H7 (cell line): ENCODE data around the gene SLC28A1. TPM values are rescaled to one million over a fixed set of nuclear protein-coding genes. Genes with fewer than 3 reads are reported as not detected.
"Not testable (repeated sequence)": the region's sequence is repeated elsewhere in the genome, so short reads cannot be mapped to it uniquely, and the experiment has no call there.

Source experiments
- DNase-seq: peaks from one replicate; pipeline ENCODE4 v3.0.0; 2012
- H3K27me3 ChIP-seq: 2 replicates; pipeline ENCODE4 v1.6.0; 2011; ENCODE audit warnings: mild to moderate bottlenecking, low read length; ENCODE audit not compliant: control insufficient read depth, insufficient read depth
- H3K36me3 ChIP-seq: replicated peaks from 2 replicates; pipeline ENCODE4 v1.5.1; 2011; ENCODE audit warnings: low read length; ENCODE audit not compliant: control insufficient read depth, insufficient read depth
- H3K4me3 ChIP-seq: 2 replicates; pipeline ENCODE4 v1.5.1; 2011; ENCODE audit warnings: low read depth, mild to moderate bottlenecking, control low read depth, low read length, moderate library complexity; ENCODE audit not compliant: insufficient read depth
- total RNA-seq: library from RNA; depleted of rRNA; stranded (reverse); fragments of >200 nt; shearing (Covaris generic); gene quantifications from 2 replicates; pipeline ENCODE4 v1.2.3, GENCODE V29; 2014

Gene SLC28A1
- total RNA-seq, 1 experiment from 2014 or later: not detected

DNA sequence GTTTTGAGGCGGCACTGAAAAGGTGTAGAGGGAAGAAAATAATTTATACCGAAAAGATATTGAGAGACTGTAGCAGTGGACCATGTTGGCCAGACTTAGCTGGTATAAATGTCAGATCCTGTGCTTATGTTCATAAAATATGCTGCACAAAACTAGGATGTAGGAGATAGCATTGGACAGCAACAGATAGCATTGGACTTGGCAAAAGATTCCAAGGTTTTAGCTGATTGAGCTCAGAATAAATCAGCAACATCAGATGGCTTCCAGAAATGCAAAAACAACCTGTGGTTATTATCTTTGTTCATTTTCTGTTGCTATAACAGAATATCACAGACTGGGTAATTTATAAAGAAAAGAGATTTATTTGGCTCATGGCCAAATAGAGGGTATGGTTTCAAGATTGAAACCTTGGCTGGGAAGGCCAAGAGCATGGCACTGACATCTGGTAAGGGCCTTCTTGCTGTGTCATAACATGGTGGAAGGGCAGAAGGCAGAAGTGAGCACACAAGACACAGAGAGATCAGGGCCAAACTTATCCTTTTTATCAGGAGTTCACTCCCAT, 34.7 kb downstream of the SLC28A1 start:
- Histone ChIP-seq H3K27me3 (no peaks in the 10 kb centered on the region; the same call in 1 of the 2 replicates), H3K4me3 (no peak overlapping the region), H3K36me3 (no peaks in the 10 kb centered on the region)
- DNase-seq: no peak

DNA sequence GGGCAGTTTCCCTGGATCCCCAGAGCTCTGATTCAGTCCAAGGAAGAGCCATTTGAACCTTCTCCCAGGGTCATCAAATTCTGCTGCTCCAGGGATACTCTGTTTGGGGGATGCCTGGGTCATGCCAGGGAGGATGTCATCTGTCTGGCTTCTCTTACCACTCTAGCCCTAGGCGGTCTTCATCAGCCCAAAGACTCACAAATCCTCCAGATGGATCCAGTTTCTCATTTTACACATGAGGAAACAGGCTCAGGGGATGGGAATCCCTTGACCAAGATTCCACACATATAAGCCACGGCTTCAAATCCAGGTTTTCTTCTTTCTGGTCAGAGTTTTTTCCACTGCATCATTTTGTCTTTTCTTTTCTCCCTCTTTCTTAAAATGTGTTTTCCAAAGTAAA, 36.7 kb downstream of the SLC28A1 start:
- Histone ChIP-seq H3K27me3 (no peaks in the 10 kb centered on the region; the same call in 1 of the 2 replicates), H3K36me3 (no peaks in the 10 kb centered on the region), H3K4me3 (no peak overlapping the region)
- DNase-seq: no peak

DNA sequence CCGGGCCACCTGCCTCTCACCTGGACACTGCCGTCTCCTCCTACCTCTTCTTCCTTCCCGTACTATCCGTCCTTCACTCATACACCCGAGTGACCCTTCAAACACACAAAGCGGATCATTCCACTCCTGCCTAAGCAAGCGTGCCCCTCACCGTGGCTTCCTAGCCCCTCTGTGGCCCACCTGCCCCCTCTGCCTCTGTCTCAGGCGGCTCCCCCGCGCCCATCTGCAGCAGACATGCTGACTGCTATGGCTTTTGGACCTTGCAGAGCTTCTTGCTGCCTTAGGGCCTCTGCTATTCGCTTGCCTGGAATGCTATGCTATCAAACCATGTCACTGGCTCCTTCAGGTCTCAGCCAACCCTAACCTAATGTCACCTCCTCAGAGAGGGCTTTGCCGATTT, 38.1 kb downstream of the SLC28A1 start:
- Histone ChIP-seq H3K27me3 (no peaks in the 10 kb centered on the region; the same call in 1 of the 2 replicates), H3K36me3 (no peaks in the 10 kb centered on the region), H3K4me3 (no peak overlapping the region)
- no peak for DNase-seq

DNA sequence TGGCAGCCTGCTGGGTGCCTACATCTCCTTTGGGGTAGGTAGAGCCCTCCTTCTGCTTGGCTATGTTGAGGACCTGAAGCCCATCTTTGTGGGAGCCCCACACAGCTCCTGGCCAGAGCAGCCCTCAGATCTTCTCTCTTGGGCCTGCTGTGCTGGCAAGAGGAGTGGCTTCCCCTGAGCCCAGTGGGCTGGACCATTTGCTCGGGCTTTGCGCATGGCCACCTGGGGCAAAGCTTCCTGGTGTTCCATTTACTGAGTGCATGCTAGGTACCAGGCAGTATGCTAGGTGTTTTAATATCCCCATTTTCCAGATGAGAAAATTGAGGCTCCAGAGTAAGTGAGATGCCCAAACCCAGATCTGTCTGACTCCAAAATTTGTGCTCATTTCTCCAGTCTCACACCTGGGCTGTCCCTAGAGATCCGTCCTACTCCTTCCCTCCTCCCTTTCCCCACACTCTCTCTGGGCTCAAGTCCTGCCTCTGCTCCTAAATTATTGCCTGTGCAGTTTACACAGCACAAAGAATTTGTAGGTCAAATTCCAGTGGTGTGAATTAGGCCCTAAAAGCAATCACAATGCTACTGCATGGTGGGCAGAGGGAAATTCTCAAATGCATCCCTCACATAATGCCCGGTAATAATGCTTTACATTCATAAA, 39.7 kb downstream of the SLC28A1 start:
- DNase-seq: no peak
- Histone ChIP-seq H3K36me3 (no peaks in the 10 kb centered on the region), H3K4me3 (no peak overlapping the region), H3K27me3 (no peaks in the 10 kb centered on the region)

DNA sequence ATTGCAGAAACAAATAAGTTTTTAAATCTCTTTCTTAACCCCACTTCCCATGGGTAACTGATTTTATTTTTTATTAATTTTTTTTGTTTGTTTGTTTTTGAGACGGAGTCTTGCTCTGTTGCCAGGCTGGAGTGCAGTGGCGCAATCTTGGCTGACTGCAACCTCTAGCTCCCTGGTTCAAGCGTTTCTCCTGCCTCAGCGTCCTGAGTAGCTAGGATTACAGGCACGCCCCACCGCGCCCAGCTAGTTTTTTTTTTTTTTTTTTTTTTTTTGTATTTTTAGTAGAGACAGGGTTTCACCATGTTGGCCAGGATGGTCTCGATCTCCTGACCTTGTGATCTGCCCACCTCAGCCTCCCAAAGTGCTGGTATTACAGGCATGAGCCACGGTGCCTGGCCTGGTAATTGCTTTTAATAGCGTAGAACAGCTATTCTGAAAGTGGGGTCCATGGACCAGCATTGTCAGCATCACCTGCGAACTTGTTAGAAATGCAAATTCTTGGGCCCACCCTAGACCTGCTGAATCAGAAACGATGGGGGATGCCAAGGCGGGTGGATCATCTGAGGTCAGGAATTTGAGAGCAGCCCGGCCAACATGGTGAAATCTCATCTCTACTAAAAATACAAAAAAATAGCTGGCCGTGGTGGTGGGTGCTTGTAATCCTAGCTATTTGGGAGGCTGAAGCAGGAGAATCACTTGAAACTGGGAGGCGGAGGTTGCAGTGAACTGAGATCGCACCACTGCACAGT, 40.5 kb downstream of the SLC28A1 start:
- not testable (repeated sequence) for H3K27me3 ChIP-seq, DNase-seq, H3K4me3 ChIP-seq, H3K36me3 ChIP-seq

DNA sequence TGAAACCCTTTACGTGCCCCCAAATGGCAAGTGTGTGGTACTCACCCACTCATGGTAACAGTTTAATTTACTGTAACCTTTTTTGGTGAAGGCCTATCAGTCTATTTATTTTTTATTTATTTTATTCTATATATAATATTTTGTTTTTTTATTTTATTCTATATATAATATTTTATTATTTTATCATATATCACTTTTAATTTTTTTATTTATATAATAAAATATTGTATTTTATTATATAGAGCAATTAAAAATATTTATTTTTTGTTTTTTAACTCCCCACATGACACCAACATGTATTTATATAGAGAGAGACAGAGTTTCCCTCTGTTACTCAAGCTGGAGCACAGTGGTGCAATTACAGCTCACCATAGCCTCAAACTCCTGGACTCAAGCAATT, 41.4 kb downstream of the SLC28A1 start:
- no peak for DNase-seq
- Histone ChIP-seq H3K36me3 (no peaks in the 10 kb centered on the region), H3K4me3 (no peak overlapping the region), H3K27me3 (no peaks in the 10 kb centered on the region)

DNA sequence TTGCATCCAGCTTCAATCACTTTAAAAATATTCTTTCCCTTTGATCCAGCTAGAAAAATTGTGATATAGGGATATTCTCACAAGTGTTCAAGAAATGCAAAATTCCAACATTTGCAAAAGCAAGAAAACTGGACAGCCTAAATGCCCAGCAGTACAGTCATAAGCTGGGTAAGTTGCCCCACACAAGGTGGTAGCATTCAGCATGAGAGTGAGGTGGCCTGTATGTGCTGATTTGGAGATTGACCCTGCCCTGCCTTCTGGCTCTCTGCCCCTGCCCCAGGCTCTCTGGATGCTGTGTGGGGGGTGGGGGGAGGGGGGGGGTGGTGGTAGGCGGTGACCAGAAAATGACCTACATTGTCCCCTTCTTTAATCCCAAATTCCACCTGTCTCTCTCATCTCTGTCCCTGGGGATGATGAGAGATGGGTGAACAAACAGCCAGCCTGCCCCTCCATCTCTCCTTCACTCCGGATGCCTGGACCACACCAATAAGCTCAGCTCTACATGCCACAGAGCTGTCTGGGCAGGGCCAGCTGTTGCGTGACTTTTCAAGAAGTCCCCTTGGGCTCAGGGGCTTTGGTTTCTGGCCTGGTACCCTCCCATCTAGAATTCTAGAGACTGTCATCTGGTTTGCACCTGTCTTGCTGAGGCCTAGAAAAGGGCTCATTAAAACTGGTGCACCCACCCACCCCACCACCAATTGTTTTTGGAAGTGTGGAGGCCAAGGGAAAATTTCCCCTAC, 42.2 kb downstream of the SLC28A1 start:
- no peak overlapping the region for H3K4me3 ChIP-seq
- H3K27me3 ChIP-seq: no peaks in the 10 kb centered on the region

DNA sequence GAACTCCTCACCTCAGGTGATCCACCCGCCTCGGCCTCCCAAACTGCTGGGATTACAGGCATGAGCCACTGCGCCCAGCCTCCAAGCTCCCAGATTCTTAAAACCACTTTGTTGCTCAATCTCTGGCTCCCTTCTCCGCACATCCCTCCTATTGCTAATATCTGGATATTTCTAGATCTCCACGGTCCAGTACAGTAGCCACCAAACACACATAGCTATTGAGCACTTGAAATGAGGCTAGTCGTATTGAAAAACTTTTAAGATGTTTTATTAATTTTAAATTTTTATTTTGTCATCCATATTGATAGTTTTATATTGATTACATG, 44.3 kb downstream of the SLC28A1 start:
- H3K27me3 ChIP-seq: no peaks in the 10 kb centered on the region
- H3K4me3 ChIP-seq: no peak overlapping the region
- H3K36me3 ChIP-seq: no peaks in the 10 kb centered on the region
- no peak for DNase-seq

More for the DNA sequence above, 42.2 kb downstream of the SLC28A1 start:
- no peak for DNase-seq
- H3K36me3 ChIP-seq: no peaks in the 10 kb centered on the region

DNA sequence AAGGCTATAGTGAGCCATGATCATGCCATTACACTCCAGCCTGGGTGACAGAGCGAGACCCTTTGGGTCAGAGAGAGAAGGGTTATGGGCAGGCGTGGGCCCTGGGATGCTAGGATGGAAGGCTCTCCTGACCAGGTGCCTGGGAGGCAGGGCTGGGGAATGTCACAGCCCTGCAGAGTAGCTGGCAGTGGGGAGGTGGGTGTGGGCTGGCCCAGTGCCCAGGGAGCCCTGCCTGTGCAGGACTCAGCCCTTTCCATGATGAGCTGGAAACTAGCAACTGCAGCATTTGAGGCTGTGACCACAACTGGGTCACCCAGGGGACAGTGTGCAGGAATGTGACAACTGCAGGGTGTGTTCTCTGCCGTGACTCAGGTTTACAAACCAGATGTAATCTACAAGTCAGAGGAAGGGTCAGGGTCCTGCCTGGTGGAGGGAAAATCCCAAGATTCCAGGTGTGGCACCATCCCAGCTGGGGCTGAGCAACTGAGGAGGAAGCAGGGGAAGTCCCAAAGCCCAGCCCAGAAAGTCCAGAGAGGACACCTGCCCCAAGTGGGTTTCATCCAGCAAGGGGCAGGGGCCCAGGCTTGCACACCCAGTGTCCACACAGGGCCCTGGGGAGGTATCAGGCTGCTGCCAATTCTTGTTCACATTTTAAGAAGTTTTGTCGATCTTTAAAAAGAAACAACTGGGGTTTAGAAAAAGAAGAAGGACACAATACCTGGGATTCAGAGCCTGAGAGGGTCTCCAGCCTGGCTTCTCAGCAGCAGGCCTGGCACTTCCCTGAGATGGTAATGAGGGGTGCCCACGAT, 45.5 kb downstream of the SLC28A1 start:
- no peaks in the 10 kb centered on the region for H3K27me3 ChIP-seq
- no peaks in the 10 kb centered on the region for H3K36me3 ChIP-seq
- DNase-seq: no peak
- no peak overlapping the region for H3K4me3 ChIP-seq

DNA sequence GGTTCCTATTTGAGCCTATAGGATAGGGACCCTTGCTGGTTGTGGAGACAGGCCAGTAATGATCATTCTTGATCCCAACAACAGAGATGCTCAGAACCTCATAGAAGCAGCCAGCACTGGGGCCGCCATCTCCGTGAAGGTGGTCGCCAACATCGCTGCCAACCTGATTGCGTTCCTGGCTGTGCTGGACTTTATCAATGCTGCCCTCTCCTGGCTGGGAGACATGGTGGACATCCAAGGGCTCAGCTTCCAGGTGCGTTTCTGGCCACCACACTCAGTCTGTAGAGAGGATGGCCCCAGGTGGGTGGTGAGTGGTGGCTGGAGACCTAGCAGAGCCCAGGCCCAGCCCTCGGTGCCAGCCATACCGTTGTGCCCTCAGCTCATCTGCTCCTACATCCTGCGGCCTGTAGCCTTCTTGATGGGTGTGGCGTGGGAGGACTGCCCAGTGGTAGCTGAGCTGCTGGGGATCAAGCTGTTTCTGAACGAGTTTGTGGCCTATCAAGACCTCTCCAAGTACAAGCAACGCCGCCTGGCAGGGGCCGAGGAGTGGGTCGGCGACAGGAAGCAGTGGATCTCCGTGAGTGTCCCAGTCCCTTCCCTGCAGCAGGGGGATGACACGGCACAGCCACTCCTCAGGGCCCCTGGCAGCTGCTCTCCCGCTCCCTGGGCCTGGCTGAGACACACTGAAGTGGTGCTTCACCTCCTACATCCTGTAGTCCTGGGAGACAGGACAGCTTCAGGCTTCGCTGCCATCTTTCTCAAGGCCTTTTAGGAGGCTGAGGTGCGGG, 50.7 kb downstream of the SLC28A1 start:
- H3K4me3 ChIP-seq: no peak overlapping the region
- H3K27me3 ChIP-seq: no peaks in the 10 kb centered on the region
- no peaks in the 10 kb centered on the region for H3K36me3 ChIP-seq
- DNase-seq: peak; percentile 74

DNA sequence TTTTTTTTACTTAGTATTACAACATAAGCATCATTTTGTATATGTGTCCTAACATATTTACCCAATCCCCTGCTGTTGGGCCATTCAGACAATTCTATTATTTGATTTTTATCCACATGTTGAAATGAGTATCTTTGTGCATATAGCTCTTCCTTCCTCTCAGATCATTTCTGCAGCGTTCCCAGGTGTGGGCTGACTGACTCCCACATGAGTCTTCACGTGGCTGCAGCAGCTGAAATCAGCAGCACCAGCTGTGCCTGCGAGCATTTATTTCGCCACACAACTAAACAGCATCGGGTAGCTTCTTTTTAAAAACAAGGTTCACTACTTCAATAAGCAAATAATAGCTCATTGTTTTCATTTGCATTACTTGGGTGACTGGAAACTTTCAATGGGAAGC, 52.7 kb downstream of the SLC28A1 start:
- Histone ChIP-seq H3K36me3 (no peaks in the 10 kb centered on the region), H3K4me3 (no peak overlapping the region), H3K27me3 (no peaks in the 10 kb centered on the region)
- DNase-seq: no peak

DNA sequence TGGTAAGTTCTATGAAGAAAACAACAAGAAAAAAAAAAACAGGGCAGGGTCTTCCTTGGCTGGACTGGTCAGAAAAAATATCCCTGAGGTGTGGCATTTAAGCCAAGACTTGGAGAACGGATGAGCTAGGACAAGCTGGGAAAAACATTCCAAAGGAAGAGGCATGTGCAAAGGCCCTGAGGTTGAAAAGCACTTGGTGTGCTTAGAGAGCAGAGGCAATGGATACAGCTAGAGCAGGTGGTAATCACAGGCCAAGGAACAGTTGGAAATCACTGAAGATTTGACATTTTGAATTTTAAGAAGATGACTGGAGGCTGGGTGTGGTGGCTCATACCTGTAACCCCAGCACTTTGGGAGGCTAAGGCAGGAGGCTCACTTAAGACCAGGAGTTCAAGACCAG, 54.3 kb downstream of the SLC28A1 start:
- H3K27me3 ChIP-seq: no peaks in the 10 kb centered on the region
- H3K4me3 ChIP-seq: no peak overlapping the region
- DNase-seq: no peak
- no peaks in the 10 kb centered on the region for H3K36me3 ChIP-seq

DNA sequence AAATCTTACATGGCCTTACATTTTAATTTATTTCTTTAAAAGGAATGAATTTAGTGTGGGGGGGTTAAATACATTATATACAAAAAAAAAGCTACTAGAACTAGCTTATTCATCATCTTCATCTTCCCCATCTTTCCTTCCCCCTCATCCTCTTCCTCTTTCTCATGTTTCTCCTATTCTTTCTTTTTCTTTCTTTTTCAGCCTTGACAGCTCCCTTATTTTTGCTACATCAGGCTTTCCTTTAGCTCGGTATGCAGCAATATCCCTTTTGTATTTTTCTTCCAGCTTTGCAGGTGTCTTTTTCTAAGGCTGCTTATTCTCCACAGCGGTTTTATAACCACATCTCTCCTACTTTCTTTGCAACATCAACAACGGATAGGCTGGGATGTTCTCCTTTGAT, 55.9 kb downstream of the SLC28A1 start:
- no peak for DNase-seq
- no peaks in the 10 kb centered on the region for H3K27me3 ChIP-seq
- no peaks in the 10 kb centered on the region for H3K36me3 ChIP-seq
- no peak overlapping the region for H3K4me3 ChIP-seq
